A172 (cell line): ENCODE results near the gene SPEF2. TPM values are rescaled to one million over a fixed set of nuclear protein-coding genes. Genes with fewer than 3 reads are reported as not detected.
"Not testable (repeated sequence)": the region's sequence is repeated elsewhere in the genome, so short reads cannot be mapped to it uniquely, and the experiment has no call there.

ENCODE experiments used
- DNase-seq: peaks from one replicate; pipeline ENCODE4 v3.0.0-alpha.2; 2015; ENCODE audit warnings: low spot score
- total RNA-seq: library from RNA; depleted of rRNA; stranded (reverse); fragments of >200 nt; shearing (Covaris generic); gene quantifications from 2 replicates; pipeline ENCODE4 v1.2.3, GENCODE V29; 2014; rRNA removed

The SPEF2 gene
- total RNA-seq, 1 experiment from 2014 or later: 15.6 TPM

- no peak for DNase-seq
Measured at GRCh38 chr5:35853631-35854030, 236.0 kb downstream of the SPEF2 start.

- no peak for DNase-seq
Measured at GRCh38 chr5:35854248-35854647, 236.6 kb downstream of the SPEF2 start.

GRCh38 chr5:35855187-35855586 lies 237.5 kb downstream of the SPEF2 start:
- no peak for DNase-seq

- DNase-seq: not testable (repeated sequence)
Measured at GRCh38 chr5:35856186-35856764, 238.6 kb downstream of the SPEF2 start.

GRCh38 chr5:35856765-35857351 lies 239.2 kb downstream of the SPEF2 start, which contains the start of gene IL7R:
IL7R (plus strand) TSS chr5:35856891; CDS start chr5:35856978, 87 bp downstream.
- peak; percentile 85 for DNase-seq

- DNase-seq: peak; percentile 95
Measured at GRCh38 chr5:35857606-35858205, 240.0 kb downstream of the SPEF2 start.

GRCh38 chr5:35859101-35859661 lies 241.5 kb downstream of the SPEF2 start:
- peak; percentile 93 for DNase-seq

- peak; percentile 26 for DNase-seq
Measured at GRCh38 chr5:35860686-35861085, 243.0 kb downstream of the SPEF2 start.

GRCh38 chr5:35861718-35862117 lies 244.1 kb downstream of the SPEF2 start:
- no peak for DNase-seq

- DNase-seq: no peak
Measured at GRCh38 chr5:35862126-35862525, 244.5 kb downstream of the SPEF2 start.

- DNase-seq: no peak
Measured at GRCh38 chr5:35863159-35863558, 245.5 kb downstream of the SPEF2 start.

Other genes with a start within 250 kb of the SPEF2 start
- gene IL7R, start 239.0 kb downstream of the SPEF2 start, total RNA-seq: 114 and 160 TPM in 2 replicates